ENCODE data around the gene MRM2.

Gene MRM2

GRCh38 chr7:2266911-2267310 is 24.9 kb upstream of the MRM2 start:
- no peak for DNase-seq (ENCODE audit: low read depth)

- no peak for DNase-seq (ENCODE audit: low read depth)
Observed at GRCh38 chr7:2264158-2264557, 22.2 kb upstream of the MRM2 start.

GRCh38 chr7:2263176-2263575 is 21.2 kb upstream of the MRM2 start:
- no peak for DNase-seq (ENCODE audit: low read depth)

- DNase-seq (ENCODE audit: low read depth), result no peak
Observed at GRCh38 chr7:2261611-2262010, 19.6 kb upstream of the MRM2 start.

- DNase-seq (ENCODE audit: low read depth), result no peak
Observed at GRCh38 chr7:2260820-2261219, 18.8 kb upstream of the MRM2 start.

GRCh38 chr7:2259480-2259879 is 17.5 kb upstream of the MRM2 start:
- DNase-seq (ENCODE audit: low read depth), result no peak

- no peak for DNase-seq (ENCODE audit: low read depth)
Observed at GRCh38 chr7:2258661-2259365, 16.8 kb upstream of the MRM2 start.

GRCh38 chr7:2257651-2258050 is 15.6 kb upstream of the MRM2 start:
- no peak for DNase-seq (ENCODE audit: low read depth)

- DNase-seq (ENCODE audit: low read depth), result no peak
Observed at GRCh38 chr7:2257046-2257551, 15.1 kb upstream of the MRM2 start.

- no peak for DNase-seq (ENCODE audit: low read depth)
Observed at GRCh38 chr7:2256306-2257045, 14.5 kb upstream of the MRM2 start.

GRCh38 chr7:2255145-2256139 is 13.4 kb upstream of the MRM2 start:
- no peak for DNase-seq (ENCODE audit: low read depth)

GRCh38 chr7:2254429-2255144 is 12.6 kb upstream of the MRM2 start:
- no peak for DNase-seq (ENCODE audit: low read depth)

GRCh38 chr7:2253525-2254244 is 11.7 kb upstream of the MRM2 start:
- DNase-seq (ENCODE audit: low read depth), result no peak

- no peak for DNase-seq (ENCODE audit: low read depth)
Observed at GRCh38 chr7:2253021-2253420, 11.0 kb upstream of the MRM2 start.

- no peak for DNase-seq (ENCODE audit: low read depth)
Observed at GRCh38 chr7:2251841-2252771, 10.1 kb upstream of the MRM2 start.

- DNase-seq (ENCODE audit: low read depth), result no peak
Observed at GRCh38 chr7:2251381-2251780, 9.4 kb upstream of the MRM2 start.

GRCh38 chr7:2249744-2250323 is 7.8 kb upstream of the MRM2 start:
- no peak for DNase-seq (ENCODE audit: low read depth)

GRCh38 chr7:2248984-2249694 is 7.1 kb upstream of the MRM2 start:
- no peak for DNase-seq (ENCODE audit: low read depth)

All from T-helper 22 cell (primary cell).